ENCODE data around the gene AGMO.
A peak's percentile ranks its signal among the peaks of the same experiment; 100 is the strongest.

The AGMO gene

DNA sequence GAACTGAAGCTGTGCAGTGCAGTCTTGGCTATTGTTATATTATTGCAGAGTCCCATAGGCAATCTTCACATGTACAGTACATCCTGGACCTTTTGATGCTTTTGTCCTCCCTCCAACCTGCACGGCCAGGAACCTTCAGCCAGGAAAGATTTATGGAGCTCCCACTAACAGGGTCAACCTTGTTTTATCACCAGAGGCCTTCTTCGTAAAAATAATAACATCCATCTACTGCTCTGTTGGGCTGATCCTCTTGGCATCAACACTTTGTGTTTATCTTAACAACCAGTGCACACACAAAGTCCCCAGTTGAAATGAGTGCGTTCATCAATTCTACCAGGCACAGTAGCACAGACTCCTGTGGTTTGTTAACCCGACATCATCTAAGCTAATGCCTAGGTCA is 72.4 kb downstream of the AGMO start:
- Histone ChIP-seq H3K9me3 (ENCODE audit: control insufficient read depth, low read length) (no peaks in the 10 kb centered on the region), H2AFZ (ENCODE audit: low read depth, low read length) (no peak overlapping the region), H2BK15ac (ENCODE audit: low read depth, poor library complexity, severe bottlenecking) (no peak overlapping the region)

DNA sequence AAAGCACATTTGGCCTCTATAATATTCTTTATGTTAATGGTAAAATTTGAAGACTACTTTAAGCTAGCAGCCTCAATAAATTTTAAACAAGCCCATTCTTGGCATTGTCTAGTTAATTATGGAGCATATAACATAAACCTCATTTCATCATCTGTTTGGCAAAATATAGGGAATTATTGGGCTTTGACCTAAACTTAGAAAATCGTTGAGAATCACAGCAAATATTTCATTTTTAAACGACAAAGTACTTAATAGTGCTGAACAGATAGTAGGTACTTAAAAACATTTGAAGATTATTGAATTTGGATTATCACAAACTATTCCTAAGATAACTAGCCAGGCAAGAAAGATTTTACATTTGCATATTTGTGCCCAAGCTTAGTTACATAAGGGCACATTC is 73.4 kb downstream of the AGMO start:
- DNase-seq: no peak
- H4K91ac ChIP-seq (ENCODE audit: low read length): no peak overlapping the region
- WGBS: 92% methylated on average over 2 of the region's 2 CpGs

More for the DNA sequence above, 72.4 kb downstream of the AGMO start:
- Histone ChIP-seq H2BK120ac (ENCODE audit: low read depth, low read length) (no peak overlapping the region), H3K4ac (ENCODE audit: low read depth in 1 of 2, low read length in 2 of 2) (no peak overlapping the region), H3K79me1 (replicated peaks; ENCODE audit: low read length, poor library complexity, severe bottlenecking) (no peaks in the 10 kb centered on the region), H3K18ac (ENCODE audit: low read depth in 1 of 2, low read length in 2 of 2) (no peak overlapping the region), H2BK12ac (ENCODE audit: low read length in 2 of 2) (no peak overlapping the region), H3K4me2 (ENCODE audit: low read length, poor library complexity, severe bottlenecking) (no peak overlapping the region), H3K4me3 (ENCODE audit: insufficient read depth in 1 of 2, low read depth in 1 of 2, low read length in 2 of 2) (no peak overlapping the region), H3K4me1 (ENCODE audit: control insufficient read depth, insufficient read depth, low read depth, low read length) (no peaks in the 10 kb centered on the region), H2AK5ac (ENCODE audit: low read length, severe bottlenecking) (no peak overlapping the region), H3K23ac (ENCODE audit: low read length in 2 of 2) (no peak overlapping the region), H4K8ac (ENCODE audit: low read length) (no peak overlapping the region), H3K9ac (ENCODE audit: low read length) (peak overlapping the region; percentile 69), H3K27ac (ENCODE audit: low read length, poor library complexity, severe bottlenecking) (no peak overlapping the region), H4K91ac (ENCODE audit: low read length) (no peak overlapping the region), H2BK5ac (ENCODE audit: low read depth, low read length, poor library complexity, severe bottlenecking) (no peak overlapping the region), H3K27me3 (ENCODE audit: control insufficient read depth in 1 of 2, insufficient read depth in 1 of 2, low read length in 2 of 2) (no peaks in the 10 kb centered on the region), H3K36me3 (ENCODE audit: control insufficient read depth in 1 of 2, insufficient read depth in 2 of 2, low read depth in 1 of 2, low read length in 2 of 2) (no peaks in the 10 kb centered on the region), H3K14ac (ENCODE audit: low read length in 2 of 2) (no peak overlapping the region)
- DNase-seq: peak; percentile 3
- WGBS: 30% methylated on average over 3 of the region's 4 CpGs

GRCh38 chr7:15487896-15488295 is 73.9 kb downstream of the AGMO start:
- Histone ChIP-seq H2BK15ac (ENCODE audit: low read depth, poor library complexity, severe bottlenecking) (no peak overlapping the region), H4K8ac (ENCODE audit: low read length) (no peak overlapping the region), H3K4ac (ENCODE audit: low read depth in 1 of 2, low read length in 2 of 2) (no peak overlapping the region), H2AFZ (ENCODE audit: low read depth, low read length) (no peak overlapping the region), H4K91ac (ENCODE audit: low read length) (no peak overlapping the region), H2BK120ac (ENCODE audit: low read depth, low read length) (no peak overlapping the region), H3K4me3 (ENCODE audit: insufficient read depth in 1 of 2, low read depth in 1 of 2, low read length in 2 of 2) (no peak overlapping the region), H3K27ac (ENCODE audit: low read length, poor library complexity, severe bottlenecking) (no peak overlapping the region), H3K9ac (ENCODE audit: low read length) (no peak overlapping the region), H3K4me2 (ENCODE audit: low read length, poor library complexity, severe bottlenecking) (no peak overlapping the region), H3K18ac (ENCODE audit: low read depth in 1 of 2, low read length in 2 of 2) (no peak overlapping the region), H3K27me3 (ENCODE audit: control insufficient read depth in 1 of 2, insufficient read depth in 1 of 2, low read length in 2 of 2) (no peaks in the 10 kb centered on the region), H3K4me1 (ENCODE audit: control insufficient read depth, insufficient read depth, low read depth, low read length) (no peaks in the 10 kb centered on the region), H3K14ac (ENCODE audit: low read length in 2 of 2) (no peak overlapping the region), H2BK5ac (ENCODE audit: low read depth, low read length, poor library complexity, severe bottlenecking) (no peak overlapping the region), H2AK5ac (ENCODE audit: low read length, severe bottlenecking) (no peak overlapping the region), H3K23ac (ENCODE audit: low read length in 2 of 2) (no peak overlapping the region), H3K36me3 (ENCODE audit: control insufficient read depth in 1 of 2, insufficient read depth in 2 of 2, low read depth in 1 of 2, low read length in 2 of 2) (no peaks in the 10 kb centered on the region), H2BK12ac (ENCODE audit: low read length in 2 of 2) (no peak overlapping the region), H3K9me3 (ENCODE audit: control insufficient read depth, low read length) (no peaks in the 10 kb centered on the region), H3K79me1 (replicated peaks; ENCODE audit: low read length, poor library complexity, severe bottlenecking) (no peaks in the 10 kb centered on the region)
- WGBS: 56% methylated on average over 1 of the region's 1 CpG
- DNase-seq: no peak

More for the DNA sequence above, 73.4 kb downstream of the AGMO start:
- no peak overlapping the region for H2BK120ac ChIP-seq (ENCODE audit: low read depth, low read length)
- H3K23ac ChIP-seq (ENCODE audit: low read length in 2 of 2): no peak overlapping the region
- no peaks in the 10 kb centered on the region for H3K36me3 ChIP-seq (ENCODE audit: control insufficient read depth in 1 of 2, insufficient read depth in 2 of 2, low read depth in 1 of 2, low read length in 2 of 2)
- H3K4me3 ChIP-seq (ENCODE audit: insufficient read depth in 1 of 2, low read depth in 1 of 2, low read length in 2 of 2): no peak overlapping the region
- H2BK12ac ChIP-seq (ENCODE audit: low read length in 2 of 2): no peak overlapping the region
- H2AK5ac ChIP-seq (ENCODE audit: low read length, severe bottlenecking): no peak overlapping the region
- H4K8ac ChIP-seq (ENCODE audit: low read length): no peak overlapping the region
- H3K9ac ChIP-seq (ENCODE audit: low read length): peak overlapping the region; percentile 69
- no peak overlapping the region for H3K18ac ChIP-seq (ENCODE audit: low read depth in 1 of 2, low read length in 2 of 2)
- H3K9me3 ChIP-seq (ENCODE audit: control insufficient read depth, low read length): no peaks in the 10 kb centered on the region
- H3K14ac ChIP-seq (ENCODE audit: low read length in 2 of 2): no peak overlapping the region
- H3K27ac ChIP-seq (ENCODE audit: low read length, poor library complexity, severe bottlenecking): no peak overlapping the region
- H2AFZ ChIP-seq (ENCODE audit: low read depth, low read length): no peak overlapping the region
- H3K79me1 ChIP-seq (replicated peaks; ENCODE audit: low read length, poor library complexity, severe bottlenecking): no peaks in the 10 kb centered on the region
- H3K4ac ChIP-seq (ENCODE audit: low read depth in 1 of 2, low read length in 2 of 2): no peak overlapping the region
- H2BK15ac ChIP-seq (ENCODE audit: low read depth, poor library complexity, severe bottlenecking): no peak overlapping the region
- no peaks in the 10 kb centered on the region for H3K27me3 ChIP-seq (ENCODE audit: control insufficient read depth in 1 of 2, insufficient read depth in 1 of 2, low read length in 2 of 2)
- no peak overlapping the region for H3K4me2 ChIP-seq (ENCODE audit: low read length, poor library complexity, severe bottlenecking)
- no peaks in the 10 kb centered on the region for H3K4me1 ChIP-seq (ENCODE audit: control insufficient read depth, insufficient read depth, low read depth, low read length)
- H2BK5ac ChIP-seq (ENCODE audit: low read depth, low read length, poor library complexity, severe bottlenecking): no peak overlapping the region

- H3K9me3 ChIP-seq (ENCODE audit: control insufficient read depth, low read length): no peaks in the 10 kb centered on the region
- H3K27ac ChIP-seq (ENCODE audit: low read length, poor library complexity, severe bottlenecking): no peak overlapping the region
- H3K79me1 ChIP-seq (replicated peaks; ENCODE audit: low read length, poor library complexity, severe bottlenecking): no peaks in the 10 kb centered on the region
- H2BK5ac ChIP-seq (ENCODE audit: low read depth, low read length, poor library complexity, severe bottlenecking): no peak overlapping the region
- no peak overlapping the region for H2BK120ac ChIP-seq (ENCODE audit: low read depth, low read length)
- H2AFZ ChIP-seq (ENCODE audit: low read depth, low read length): no peak overlapping the region
- WGBS: 69% methylated on average over 5 of the region's 5 CpGs
- no peak overlapping the region for H3K4me2 ChIP-seq (ENCODE audit: low read length, poor library complexity, severe bottlenecking)
- H3K4me3 ChIP-seq (ENCODE audit: insufficient read depth in 1 of 2, low read depth in 1 of 2, low read length in 2 of 2): no peak overlapping the region
- H2BK15ac ChIP-seq (ENCODE audit: low read depth, poor library complexity, severe bottlenecking): no peak overlapping the region
- H3K27me3 ChIP-seq (ENCODE audit: control insufficient read depth in 1 of 2, insufficient read depth in 1 of 2, low read length in 2 of 2): no peaks in the 10 kb centered on the region
- H3K4ac ChIP-seq (ENCODE audit: low read depth in 1 of 2, low read length in 2 of 2): no peak overlapping the region
- H2AK5ac ChIP-seq (ENCODE audit: low read length, severe bottlenecking): no peak overlapping the region
- no peak overlapping the region for H3K23ac ChIP-seq (ENCODE audit: low read length in 2 of 2)
- no peaks in the 10 kb centered on the region for H3K4me1 ChIP-seq (ENCODE audit: control insufficient read depth, insufficient read depth, low read depth, low read length)
- H2BK12ac ChIP-seq (ENCODE audit: low read length in 2 of 2): no peak overlapping the region
- no peak for DNase-seq
- no peak overlapping the region for H3K18ac ChIP-seq (ENCODE audit: low read depth in 1 of 2, low read length in 2 of 2)
- H3K9ac ChIP-seq (ENCODE audit: low read length): no peak overlapping the region
- H3K14ac ChIP-seq (ENCODE audit: low read length in 2 of 2): no peak overlapping the region
- no peak overlapping the region for H4K8ac ChIP-seq (ENCODE audit: low read length)
- no peak overlapping the region for H4K91ac ChIP-seq (ENCODE audit: low read length)
- no peaks in the 10 kb centered on the region for H3K36me3 ChIP-seq (ENCODE audit: control insufficient read depth in 1 of 2, insufficient read depth in 2 of 2, low read depth in 1 of 2, low read length in 2 of 2)
Measured at GRCh38 chr7:15485998-15486397, 75.8 kb downstream of the AGMO start.

Data from mesenchymal stem cell (in vitro differentiated cells and primary cell).